Stimulated activated CD4-positive, alpha-beta T cell treated with anti-CD3 and anti-CD28 coated beads, Interleukin-15, amount 100 ng/mL, for 24 hours (primary cell): ENCODE measurements around the gene UBE2G2.

Experiments used
- DNase-seq: peaks from one replicate; pipeline ENCODE4 v3.0.0-alpha.2; 2020

UBE2G2 gene

DNA sequence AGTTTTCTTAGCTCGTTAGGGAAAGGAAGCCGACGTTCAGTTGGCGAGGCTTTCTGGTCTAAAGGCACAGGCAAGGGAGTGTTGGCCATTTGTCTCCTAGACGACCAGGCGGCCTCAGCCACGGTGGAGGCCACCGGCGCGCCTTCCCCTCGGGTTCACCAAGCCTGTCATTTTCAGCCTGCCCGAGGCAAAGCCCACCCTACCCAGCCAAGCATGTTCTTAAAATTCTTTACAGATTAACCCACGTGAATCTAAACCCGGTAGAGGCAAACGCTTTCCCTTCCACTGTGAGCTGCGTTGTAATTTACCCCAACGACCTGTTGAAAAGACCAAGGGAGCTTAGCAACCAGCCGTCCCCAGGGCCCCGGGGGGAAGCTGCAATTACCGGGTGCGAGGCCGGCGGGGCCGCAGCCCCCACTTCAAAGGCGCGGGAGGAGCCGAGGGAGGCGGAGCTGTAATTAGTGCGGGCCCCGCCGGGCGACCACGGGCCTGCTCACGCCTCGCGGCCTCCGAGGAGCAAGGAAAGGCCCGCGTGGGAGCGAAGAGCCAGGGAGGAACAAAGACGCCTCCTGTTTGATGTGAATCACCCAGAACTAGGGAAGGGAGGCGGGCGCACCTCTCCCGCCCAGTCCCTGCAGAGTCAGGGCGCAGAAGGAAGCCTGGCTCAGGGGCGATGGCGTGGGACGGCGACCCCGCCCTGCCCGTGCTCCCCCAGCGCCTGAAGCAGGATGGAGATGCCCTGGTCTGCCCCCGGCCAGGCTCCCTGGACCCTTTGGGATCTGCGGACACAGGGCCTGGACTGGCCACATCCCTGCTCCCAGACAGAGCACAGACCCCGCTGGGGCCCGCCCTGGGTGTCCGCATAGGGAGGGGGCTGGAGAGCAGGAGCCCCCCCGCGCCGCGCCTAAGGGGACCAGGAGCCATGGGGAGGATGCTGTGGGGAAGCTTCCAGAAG is 78.2 kb downstream of the UBE2G2 start:
- peak; percentile 30 for DNase-seq

DNA sequence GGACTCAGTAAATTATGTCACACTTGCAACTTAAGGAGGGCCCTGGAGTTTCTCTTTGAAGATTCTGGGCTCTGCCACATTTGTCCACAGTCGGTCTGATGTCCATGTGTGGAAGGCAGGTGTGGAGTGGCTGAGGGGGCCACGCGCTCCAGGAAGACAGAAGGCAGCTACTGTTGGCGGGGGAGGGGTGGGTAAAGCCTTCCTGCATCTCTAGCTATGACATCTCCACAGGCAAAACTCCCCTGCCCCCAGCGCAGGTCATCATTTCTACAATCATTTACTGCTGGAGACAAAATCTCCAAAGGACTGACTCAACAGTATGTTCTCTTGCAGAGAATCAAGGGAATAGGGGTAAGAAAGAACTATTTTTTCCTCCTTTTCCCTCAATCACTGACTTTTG is 78.9 kb downstream of the UBE2G2 start:
- DNase-seq = no peak

DNA sequence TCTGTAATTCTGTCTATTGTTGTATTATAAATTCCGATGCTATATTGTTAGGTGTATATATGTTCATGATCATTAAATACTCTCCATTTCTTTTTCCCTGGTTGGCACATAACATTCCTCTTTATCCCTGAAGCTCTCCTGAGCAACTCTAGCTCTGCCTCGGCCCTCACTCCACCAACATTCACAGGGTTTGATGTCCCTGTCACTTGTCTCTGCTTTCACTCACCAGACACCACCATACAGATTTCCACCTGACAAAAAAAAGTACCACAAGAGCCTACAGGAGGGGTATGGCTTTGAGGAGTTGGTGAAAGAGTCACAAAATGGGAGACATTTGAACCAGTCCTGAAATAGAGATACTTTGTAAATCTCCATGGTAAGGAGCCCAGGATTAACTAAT is 81.5 kb downstream of the UBE2G2 start:
- DNase-seq = no peak
